Suprapubic skin (tissue), 3 donors: ENCODE results near the gene PMPCB.
"Not testable (repeated sequence)": the region's sequence is repeated elsewhere in the genome, so short reads cannot be mapped to it uniquely, and the experiment has no call there.

Source experiments
- EP300 ChIP-seq: sonication (generic); formaldehyde crosslinking; IDR thresholded peaks from one replicate; pipeline ENCODE4 v1.6.1; 2017; ENCODE audit warnings: antibody characterized with exemption
- POLR2A ChIP-seq, 2 donors: fragments of 450-650 bp; IDR thresholded peaks; one replicate each; pipeline ENCODE4 v1.6.1; 2017; ENCODE audit warnings: antibody characterized with exemption in 2 of 2, mild to moderate bottlenecking in 2 of 2, moderate library complexity in 2 of 2
- TF ChIP-seq, protein P1 (sequence below), 2 donors: fragments of 200-600 bp in 1 of 2; fragments of 450-650 bp in 1 of 2; sonication (generic) in 1 of 2; IDR thresholded peaks; one replicate each; pipeline ENCODE4 v1.5.1; 2016 to 2019; ENCODE audit warnings: antibody characterized with exemption in 2 of 2, mild to moderate bottlenecking in 1 of 2, moderate library complexity in 1 of 2

DNA sequence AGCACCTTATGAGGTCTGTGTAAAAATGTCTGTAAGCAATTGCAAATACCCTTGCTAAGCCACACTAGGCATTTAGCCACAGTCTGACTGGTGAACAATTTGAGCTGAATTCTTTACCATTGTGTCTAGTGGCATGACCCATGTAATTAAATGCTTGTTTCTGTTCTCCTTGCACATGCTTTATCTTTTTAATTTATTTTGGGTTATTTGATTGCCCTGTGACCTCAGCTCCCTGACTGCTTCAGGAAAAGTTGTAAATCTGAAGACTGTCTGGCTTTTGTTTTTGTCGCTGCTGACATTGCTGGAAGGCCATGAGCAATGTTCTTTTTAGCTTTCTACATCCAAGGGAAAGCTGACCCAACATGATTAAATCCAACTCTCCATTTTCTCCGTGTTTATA lies 31.0 kb upstream of the PMPCB start:
- TF ChIP-seq, protein P1, sequence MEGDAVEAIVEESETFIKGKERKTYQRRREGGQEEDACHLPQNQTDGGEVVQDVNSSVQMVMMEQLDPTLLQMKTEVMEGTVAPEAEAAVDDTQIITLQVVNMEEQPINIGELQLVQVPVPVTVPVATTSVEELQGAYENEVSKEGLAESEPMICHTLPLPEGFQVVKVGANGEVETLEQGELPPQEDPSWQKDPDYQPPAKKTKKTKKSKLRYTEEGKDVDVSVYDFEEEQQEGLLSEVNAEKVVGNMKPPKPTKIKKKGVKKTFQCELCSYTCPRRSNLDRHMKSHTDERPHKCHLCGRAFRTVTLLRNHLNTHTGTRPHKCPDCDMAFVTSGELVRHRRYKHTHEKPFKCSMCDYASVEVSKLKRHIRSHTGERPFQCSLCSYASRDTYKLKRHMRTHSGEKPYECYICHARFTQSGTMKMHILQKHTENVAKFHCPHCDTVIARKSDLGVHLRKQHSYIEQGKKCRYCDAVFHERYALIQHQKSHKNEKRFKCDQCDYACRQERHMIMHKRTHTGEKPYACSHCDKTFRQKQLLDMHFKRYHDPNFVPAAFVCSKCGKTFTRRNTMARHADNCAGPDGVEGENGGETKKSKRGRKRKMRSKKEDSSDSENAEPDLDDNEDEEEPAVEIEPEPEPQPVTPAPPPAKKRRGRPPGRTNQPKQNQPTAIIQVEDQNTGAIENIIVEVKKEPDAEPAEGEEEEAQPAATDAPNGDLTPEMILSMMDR (IDR thresholded peaks at IDR 0.05), result not testable (repeated sequence)
- TF ChIP-seq POLR2A (IDR thresholded peaks at IDR 0.05); EP300: not testable (repeated sequence)
